A673 (cell line): ENCODE data around the gene TLDC2. TPM values are rescaled to one million over a fixed set of nuclear protein-coding genes. Genes with fewer than 3 reads are reported as not detected.

Experiments used
- BruUV-seq: library from RNA; stranded (reverse); fragments of 400-500 nt; replicated peaks from 2 replicates; lab custom pipeline; 2021; lab: Mats Ljungman, UMichigan
- CTCF ChIA-PET: fragments of 300-600 bp; sonication (Branson Sonifier 250); formaldehyde crosslinking; loops from one replicate; lab custom pipeline; 2022; ENCODE audit warnings: antibody characterized with exemption; lab: Charles Lee
- POLR2A ChIA-PET: fragments of 300-600 bp; sonication (Branson Sonifier 250); formaldehyde crosslinking; loops from one replicate; lab custom pipeline; 2022; ENCODE audit warnings: antibody characterized with exemption; ENCODE audit not compliant: low non-redundant PET; lab: Charles Lee
- DNase-seq: peaks from one replicate; pipeline ENCODE4 v3.0.0-alpha.2; 2015; ENCODE audit warnings: low spot score
- H3K27ac ChIP-seq: fragments of 200-600 bp; sonication (generic); 2 replicates; pipeline ENCODE4 v1.5.1; 2016; ENCODE audit warnings: mixed run types, low read depth, mild to moderate bottlenecking, mixed read lengths, antibody characterized with exemption, low read length; ENCODE audit not compliant: poor library complexity, severe bottlenecking
- H3K27me3 ChIP-seq: fragments of 200-600 bp; sonication (generic); replicated peaks from 2 replicates; pipeline ENCODE4 v1.6.1; 2017; ENCODE audit warnings: mixed run types, low read depth, mild to moderate bottlenecking, mixed read lengths, antibody characterized with exemption, low read length; ENCODE audit not compliant: insufficient read depth, poor library complexity
- H3K36me3 ChIP-seq: fragments of 200-600 bp; sonication (generic); 2 replicates; pipeline ENCODE4 v1.6.1; 2016; ENCODE audit warnings: mixed run types, mild to moderate bottlenecking, mixed read lengths, antibody characterized with exemption, low read length; ENCODE audit not compliant: insufficient read depth, poor library complexity, severe bottlenecking
- H3K4me1 ChIP-seq: fragments of 200-600 bp; sonication (generic); 2 replicates; pipeline ENCODE4 v1.6.1; 2017; ENCODE audit warnings: mixed run types, mild to moderate bottlenecking, mixed read lengths, antibody characterized with exemption, low read length; ENCODE audit not compliant: insufficient read depth, poor library complexity, severe bottlenecking
- H3K4me3 ChIP-seq: fragments of 200-600 bp; sonication (generic); 2 replicates; pipeline ENCODE4 v1.5.1; 2016; ENCODE audit warnings: low read depth, mixed run types, mild to moderate bottlenecking, mixed read lengths, low read length; ENCODE audit not compliant: poor library complexity, severe bottlenecking
- H3K9me3 ChIP-seq: fragments of 200-600 bp; sonication (generic); 2 replicates; pipeline ENCODE4 v1.6.1; 2016; ENCODE audit warnings: mixed run types, low read depth, mild to moderate bottlenecking, mixed read lengths, antibody characterized with exemption, low read length; ENCODE audit not compliant: poor library complexity, severe bottlenecking
- EZH2 ChIP-seq: fragments of 200-600 bp; sonication (generic); IDR thresholded peaks from 2 replicates; pipeline ENCODE4 v1.6.1; 2017; ENCODE audit warnings: borderline replicate concordance, low read depth, mild to moderate bottlenecking, mixed read lengths, antibody characterized with exemption, low read length; ENCODE audit not compliant: poor library complexity, severe bottlenecking
- intact Hi-C: fragments of 100-400 bp; cut with micrococcal nuclease; formaldehyde crosslinking; loops from one replicate; pipeline ENCODE4 v1.10.0; 2022; ENCODE audit not compliant: unreplicated experiment
- total RNA-seq: library from RNA; stranded (reverse); gene quantifications from 2 replicates; pipeline ENCODE4 v1.2.3, GENCODE V29; 2021
- TF ChIP-seq, protein P1 (sequence below): fragments of 300-800, 200-600 bp; sonication (generic); conservative IDR thresholded peaks from 2 replicates; pipeline ENCODE4 v1.5.1; 2017; ENCODE audit warnings: low read depth, mild to moderate bottlenecking, antibody characterized with exemption, low read length, moderate library complexity, mixed read lengths

The TLDC2 gene
- total RNA-seq, 1 experiment from 2014 or later, result not detected

DNA sequence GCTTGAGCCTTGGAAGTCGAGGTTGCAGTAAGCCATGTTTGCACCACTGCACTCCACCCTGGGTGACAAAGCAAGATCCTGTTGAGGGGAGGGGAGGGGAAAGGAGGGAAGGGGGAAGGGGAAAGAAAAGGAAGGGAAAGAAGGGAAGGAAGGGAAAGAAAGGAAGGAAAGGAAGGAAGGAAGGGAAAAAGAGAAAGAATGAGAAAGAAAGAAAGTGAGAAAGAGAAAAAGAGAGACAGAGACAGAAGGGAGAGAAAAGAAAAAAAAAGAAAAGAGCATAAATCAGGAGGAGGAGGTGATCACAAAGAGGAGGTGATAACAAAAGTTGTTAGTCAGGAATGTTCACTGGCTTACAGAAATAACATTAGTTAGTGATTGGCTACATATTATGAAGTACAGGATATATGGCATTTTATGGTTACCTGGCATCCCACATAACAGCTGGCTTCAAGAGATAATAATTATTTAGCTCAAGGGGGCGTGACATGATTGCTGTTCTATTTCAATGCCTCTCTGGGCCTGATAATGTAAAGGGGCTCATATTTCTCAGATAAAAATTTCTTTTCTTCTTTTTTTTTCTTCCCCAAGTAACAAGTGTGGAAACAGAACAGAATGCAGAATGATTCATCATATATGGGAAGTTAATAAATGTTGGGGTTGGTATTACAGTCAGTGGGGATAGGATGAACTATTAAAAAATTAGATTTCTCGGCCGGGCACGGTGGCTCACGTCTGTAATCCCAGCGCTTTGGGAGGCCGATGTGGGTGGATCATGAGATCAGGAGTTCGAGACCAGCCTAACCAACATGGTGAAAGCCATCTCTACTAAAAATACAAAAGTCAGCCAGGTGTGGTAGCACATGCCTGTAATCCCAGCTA is 48.5 kb downstream of the TLDC2 start:
- H3K4me3 ChIP-seq, result no peak overlapping the region
- no peaks in the 10 kb centered on the region for H3K4me1 ChIP-seq
- BruUV-seq, result no TSS peak
- no peaks in the 10 kb centered on the region for H3K27me3 ChIP-seq
- TF ChIP-seq, protein P1, sequence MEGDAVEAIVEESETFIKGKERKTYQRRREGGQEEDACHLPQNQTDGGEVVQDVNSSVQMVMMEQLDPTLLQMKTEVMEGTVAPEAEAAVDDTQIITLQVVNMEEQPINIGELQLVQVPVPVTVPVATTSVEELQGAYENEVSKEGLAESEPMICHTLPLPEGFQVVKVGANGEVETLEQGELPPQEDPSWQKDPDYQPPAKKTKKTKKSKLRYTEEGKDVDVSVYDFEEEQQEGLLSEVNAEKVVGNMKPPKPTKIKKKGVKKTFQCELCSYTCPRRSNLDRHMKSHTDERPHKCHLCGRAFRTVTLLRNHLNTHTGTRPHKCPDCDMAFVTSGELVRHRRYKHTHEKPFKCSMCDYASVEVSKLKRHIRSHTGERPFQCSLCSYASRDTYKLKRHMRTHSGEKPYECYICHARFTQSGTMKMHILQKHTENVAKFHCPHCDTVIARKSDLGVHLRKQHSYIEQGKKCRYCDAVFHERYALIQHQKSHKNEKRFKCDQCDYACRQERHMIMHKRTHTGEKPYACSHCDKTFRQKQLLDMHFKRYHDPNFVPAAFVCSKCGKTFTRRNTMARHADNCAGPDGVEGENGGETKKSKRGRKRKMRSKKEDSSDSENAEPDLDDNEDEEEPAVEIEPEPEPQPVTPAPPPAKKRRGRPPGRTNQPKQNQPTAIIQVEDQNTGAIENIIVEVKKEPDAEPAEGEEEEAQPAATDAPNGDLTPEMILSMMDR, result no peak
- TF ChIP-seq EZH2, result no peak
- H3K27ac ChIP-seq, result no peak overlapping the region
- no peaks in the 10 kb centered on the region for H3K36me3 ChIP-seq
- DNase-seq, result no peak
- POLR2A ChIA-PET, result no interaction called here
- intact Hi-C loops, result no loop called here
- no peaks in the 10 kb centered on the region for H3K9me3 ChIP-seq
- CTCF ChIA-PET, result no interaction called here

DNA sequence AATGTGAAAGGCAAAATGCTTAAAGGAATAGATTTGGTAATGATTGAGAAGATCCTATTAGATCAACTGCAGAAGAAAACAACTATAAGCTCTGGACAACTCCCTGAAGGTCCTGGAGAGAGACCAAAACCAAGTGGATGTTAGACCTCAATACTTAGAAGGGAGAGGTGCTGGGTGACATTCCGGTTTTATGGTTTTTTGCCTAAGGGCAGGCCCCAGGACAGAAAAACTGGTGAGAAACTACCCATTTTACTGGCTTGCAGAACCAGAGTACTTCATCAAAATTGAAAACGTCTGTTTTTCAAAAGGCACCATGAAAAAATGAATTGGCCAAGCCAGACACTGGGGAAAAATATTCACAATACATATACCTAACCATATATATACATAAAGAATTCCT is 49.3 kb downstream of the TLDC2 start:
- intact Hi-C loops, result no loop called here
- Histone ChIP-seq H3K4me1 (no peaks in the 10 kb centered on the region), H3K4me3 (no peak overlapping the region), H3K27ac (no peak overlapping the region), H3K9me3 (no peaks in the 10 kb centered on the region), H3K36me3 (no peaks in the 10 kb centered on the region), H3K27me3 (no peaks in the 10 kb centered on the region)
- ChIA-PET CTCF (no interaction called here), POLR2A (no interaction called here)
- no TSS peak for BruUV-seq
- no peak for DNase-seq
- no peak for TF ChIP-seq EZH2
- TF ChIP-seq, protein P1, result no peak

DNA sequence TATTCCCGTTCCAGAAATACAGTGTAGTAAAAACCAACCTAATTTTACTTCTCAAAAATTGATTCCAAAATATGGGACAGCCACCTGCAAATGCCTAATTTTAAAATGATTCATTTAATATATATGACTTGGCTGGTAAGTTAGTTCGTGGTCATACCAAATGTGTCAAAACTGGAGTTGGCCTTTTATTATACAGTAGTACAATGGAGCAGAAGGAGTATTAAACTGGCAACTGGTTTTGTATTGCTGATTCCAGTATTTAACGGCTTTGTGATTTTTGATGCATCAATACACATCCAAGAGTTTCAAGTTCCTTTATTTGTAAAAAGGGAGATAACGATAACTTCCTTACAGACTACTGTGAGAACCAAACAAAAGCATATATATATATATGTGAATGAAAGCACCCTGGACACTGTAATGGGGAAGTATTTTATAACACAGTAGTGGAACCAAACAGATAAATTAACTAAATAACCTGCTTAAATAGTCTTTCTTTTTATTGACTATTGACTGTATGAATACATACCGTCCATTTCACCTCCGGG is 50.8 kb downstream of the TLDC2 start:
- no peaks in the 10 kb centered on the region for H3K27me3 ChIP-seq
- no peaks in the 10 kb centered on the region for H3K4me1 ChIP-seq
- no TSS peak for BruUV-seq
- intact Hi-C loops, result no loop called here
- H3K4me3 ChIP-seq, result no peak overlapping the region
- TF ChIP-seq, protein P1, result no peak
- no peak for TF ChIP-seq EZH2
- ChIA-PET POLR2A (no interaction called here), CTCF (no interaction called here)
- H3K36me3 ChIP-seq, result no peaks in the 10 kb centered on the region
- H3K27ac ChIP-seq, result no peak overlapping the region
- no peaks in the 10 kb centered on the region for H3K9me3 ChIP-seq
- no peak for DNase-seq
